GM23248 (cell line): Measurements from ENCODE around the gene ATP5F1B. TPM values are rescaled to one million over a fixed set of nuclear protein-coding genes. Genes with fewer than 3 reads are reported as not detected.

Experiments
- DNase-seq: peaks from one replicate; pipeline ENCODE4 v3.0.0-alpha.2; 2015
- H2AFZ ChIP-seq: fragments of 200-600 bp; sonication (generic); 2 replicates; pipeline ENCODE4 v1.6.1; 2016; ENCODE audit warnings: antibody characterized with exemption
- H3F3A ChIP-seq: fragments of 200-600 bp; sonication (generic); 2 replicates; pipeline ENCODE4 v1.6.1; 2016; ENCODE audit warnings: mild to moderate bottlenecking, antibody characterized with exemption, mixed run types; ENCODE audit not compliant: insufficient read depth
- H3K27ac ChIP-seq: fragments of 200-600 bp; sonication (generic); 2 replicates; pipeline ENCODE4 v1.5.1; 2016; ENCODE audit warnings: mild to moderate bottlenecking
- H3K27me3 ChIP-seq: fragments of 200-600 bp; sonication (generic); replicated peaks from 2 replicates; pipeline ENCODE4 v1.6.1; 2016; ENCODE audit warnings: mild to moderate bottlenecking; ENCODE audit not compliant: insufficient read depth
- H3K36me3 ChIP-seq: fragments of 200-600 bp; sonication (generic); 2 replicates; pipeline ENCODE4 v1.6.1; 2016; ENCODE audit warnings: low read depth, mild to moderate bottlenecking
- H3K4me1 ChIP-seq: fragments of 200-600 bp; sonication (generic); 2 replicates; pipeline ENCODE4 v1.6.1; 2016; ENCODE audit warnings: mild to moderate bottlenecking; ENCODE audit not compliant: insufficient read depth
- H3K4me2 ChIP-seq: fragments of 200-600 bp; sonication (generic); one replicate; pipeline ENCODE4 v1.6.1; 2016; ENCODE audit warnings: mild to moderate bottlenecking; ENCODE audit not compliant: unreplicated experiment
- H3K4me3 ChIP-seq: fragments of 200-600 bp; sonication (generic); 2 replicates; pipeline ENCODE4 v1.5.1; 2016; ENCODE audit warnings: mild to moderate bottlenecking
- H3K79me2 ChIP-seq: fragments of 200-600 bp; sonication (generic); 2 replicates; pipeline ENCODE4 v1.6.1; 2016; ENCODE audit warnings: mild to moderate bottlenecking; ENCODE audit not compliant: insufficient read depth
- H3K9ac ChIP-seq: fragments of 200-600 bp; sonication (generic); 2 replicates; pipeline ENCODE4 v1.6.1; 2016; ENCODE audit warnings: mild to moderate bottlenecking
- H3K9me2 ChIP-seq: fragments of 200-600 bp; sonication (generic); 2 replicates; pipeline ENCODE4 v1.6.1; 2016; ENCODE audit warnings: mixed run types, mild to moderate bottlenecking, moderate library complexity; ENCODE audit not compliant: insufficient read depth
- H3K9me3 ChIP-seq: fragments of 200-600 bp; sonication (generic); one replicate; pipeline ENCODE4 v1.6.1; 2017; ENCODE audit warnings: low read depth
- H4K20me1 ChIP-seq: fragments of 200-600 bp; sonication (generic); 2 replicates; pipeline ENCODE4 v1.6.0; 2016; ENCODE audit not compliant: insufficient read depth
- EZH2 ChIP-seq: fragments of 200-600 bp; sonication (generic); IDR thresholded peaks from 2 replicates; pipeline ENCODE4 v1.6.1; 2018; ENCODE audit warnings: antibody characterized with exemption, mild to moderate bottlenecking; ENCODE audit not compliant: insufficient read depth, poor library complexity, severe bottlenecking
- EZH2phosphoT487 ChIP-seq: fragments of 200-600 bp; sonication (generic); IDR thresholded peaks from 2 replicates; pipeline ENCODE4 v1.6.1; 2018; ENCODE audit warnings: antibody characterized with exemption, moderate library complexity, mild to moderate bottlenecking, low read depth; ENCODE audit not compliant: insufficient read depth
- WGBS, 2 experiments: methylation state at CpG; one replicate each; pipeline ENCODE4 v1.1.6; 2015 to 2017; ENCODE audit warnings: low lambda C conversion rate in 2 of 2, low coverage in 1 of 2; ENCODE audit errors: missing lambda C conversion rate in 2 of 2; 5-methylcytosine and 5-hydroxymethylcytosine counted together
- in situ Hi-C: fragments of 300-500 bp; cut with MboI; formaldehyde crosslinking; loops from 2 replicates; pipeline ENCODE4 v1.15.0; 2020
- polyA plus RNA-seq: library from polyadenylated mRNA; unstranded; fragments of >200 nt; fragmentation: Nextera tagmentation; extraction: Ambion mirVana; gene quantifications from 2 replicates; pipeline ENCODE4 v1.2.1, GENCODE V29; 2016
- total RNA-seq: library from RNA; depleted of rRNA; stranded (reverse); fragments of >200 nt; shearing (Covaris generic); gene quantifications from 2 replicates; pipeline ENCODE4 v1.2.3, GENCODE V29; 2014

Gene ATP5F1B
- total and polyA plus RNA-seq, 2 experiments from 2014 or later = 505 to 826 TPM

DNA sequence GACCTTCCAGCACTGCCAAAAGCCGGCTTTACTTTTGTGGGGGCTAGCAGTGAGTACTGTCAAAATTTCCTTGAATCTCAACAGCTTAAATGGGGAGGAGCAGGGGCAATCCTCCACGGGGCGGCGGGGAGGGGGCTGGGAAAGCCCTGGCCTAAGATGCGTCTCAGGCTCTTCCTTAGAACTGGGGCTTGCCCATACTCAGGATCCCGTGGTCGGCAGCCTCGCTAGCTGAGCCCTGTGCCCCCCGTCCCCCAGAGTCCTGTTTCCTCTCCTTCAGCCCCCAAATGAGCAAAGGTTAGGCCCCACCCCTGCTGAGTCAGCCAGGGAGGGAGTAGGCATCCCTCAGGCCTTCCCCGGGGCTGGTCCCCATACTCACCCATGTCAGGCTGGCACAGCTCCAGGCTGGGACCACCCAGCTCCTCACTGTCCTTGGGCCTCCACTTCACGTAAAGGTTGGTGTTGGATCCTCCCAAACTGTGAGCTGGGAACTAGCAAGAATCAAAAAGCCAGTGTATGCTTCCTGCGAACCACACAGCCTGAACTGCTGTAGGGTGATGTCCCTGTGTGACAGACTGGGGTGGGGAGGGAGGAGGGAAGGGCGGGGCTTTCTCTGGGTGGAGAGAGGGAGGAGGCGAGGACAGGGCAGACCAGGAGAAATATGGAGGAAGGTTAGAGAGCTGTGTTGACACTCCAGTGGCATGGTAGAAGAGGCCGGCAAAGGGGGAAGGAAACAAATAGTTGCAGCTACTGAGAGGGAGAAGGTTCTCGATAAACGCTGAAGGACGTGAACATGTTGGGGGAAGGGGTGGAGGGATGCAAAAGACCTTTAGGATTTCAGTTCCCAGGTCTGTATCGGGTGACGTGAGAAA lies 9.7 kb downstream of the ATP5F1B start:
- no peaks in the 10 kb centered on the region for H3K9me3 ChIP-seq
- peak overlapping the region; percentile 83 for H3K9ac ChIP-seq
- H3K27ac ChIP-seq = peak overlapping the region; percentile 87
- DNase-seq = peak; percentile 93
- peak overlapping the region; percentile 81 for H3K4me3 ChIP-seq
- peaks cover 71% of the 10 kb centered on the region for H3K79me2 ChIP-seq
- TF ChIP-seq EZH2 = no peak
- TF ChIP-seq EZH2phosphoT487 = no peak
- peaks cover 38% of the 10 kb centered on the region for H3F3A ChIP-seq
- H3K27me3 ChIP-seq = no peaks in the 10 kb centered on the region
- H3K36me3 ChIP-seq = peaks cover 33% of the 10 kb centered on the region
- no peaks in the 10 kb centered on the region for H3K9me2 ChIP-seq
- H2AFZ ChIP-seq = peak overlapping the region; percentile 76
- H3K4me2 ChIP-seq = peak overlapping the region; percentile 83
- H4K20me1 ChIP-seq = no peaks in the 10 kb centered on the region; the same call in 1 of the 2 replicates
- in situ Hi-C loops = no loop called here
- 1% methylated on average over 14 to 20 of the region's 20 CpGs for WGBS, 2 experiments
- peaks cover 34% of the 10 kb centered on the region for H3K4me1 ChIP-seq

DNA sequence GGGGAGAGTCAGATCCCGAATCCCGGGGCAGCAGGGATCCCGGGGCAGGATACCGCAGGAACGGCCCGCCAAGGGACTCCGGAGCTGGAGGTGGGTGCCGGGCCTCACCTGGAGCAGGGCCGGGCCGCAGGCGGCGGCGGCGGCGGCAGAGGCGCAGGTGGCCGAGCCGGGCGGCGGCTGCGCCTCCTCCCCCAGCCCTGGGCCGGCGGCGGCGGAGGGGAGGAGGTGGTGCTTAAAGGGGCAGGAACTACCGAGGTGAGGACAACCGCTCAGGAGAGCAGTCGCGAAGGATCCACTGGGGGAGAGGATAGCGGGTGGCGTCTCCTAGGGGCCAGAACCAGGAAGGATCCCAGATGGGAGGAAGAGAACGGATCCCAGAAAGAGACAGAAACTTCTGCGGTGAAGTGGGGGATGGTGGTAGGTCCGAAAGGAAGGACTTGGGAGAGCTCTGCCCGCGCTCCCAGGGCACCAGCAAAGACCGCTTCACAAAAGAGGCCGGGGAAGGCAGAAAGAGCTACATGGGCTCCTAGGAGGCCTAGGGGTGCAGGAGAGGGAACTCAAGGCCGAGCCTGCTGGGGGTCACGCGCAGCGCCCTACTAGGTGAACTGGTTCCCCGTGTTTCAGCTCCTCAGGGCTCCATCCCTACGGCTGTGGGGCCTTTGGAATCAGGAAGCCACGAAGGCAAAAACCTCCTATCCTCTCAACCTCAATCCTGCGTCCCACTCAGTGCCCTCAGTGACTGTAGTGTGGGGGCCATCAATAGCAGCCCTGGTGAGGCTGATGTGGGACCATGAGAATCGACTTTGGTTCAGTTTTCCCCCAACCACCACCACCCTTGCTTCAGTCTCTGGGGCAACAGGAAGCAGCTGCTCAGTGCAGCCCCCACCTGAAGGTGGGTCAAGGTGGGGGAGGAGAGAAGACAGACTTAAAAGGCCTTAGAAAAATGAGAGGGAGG lies 10.7 kb downstream of the ATP5F1B start:
- TF ChIP-seq EZH2 = no peak
- TF ChIP-seq EZH2phosphoT487 = no peak
- Histone ChIP-seq H3K36me3 (peaks cover 27% of the 10 kb centered on the region), H3K79me2 (peaks cover 71% of the 10 kb centered on the region), H3K27ac (peak overlapping the region; percentile 87), H2AFZ (peak overlapping the region; percentile 76), H3K9ac (peak overlapping the region; percentile 83), H3F3A (peaks cover 42% of the 10 kb centered on the region), H3K27me3 (no peaks in the 10 kb centered on the region), H3K4me2 (peak overlapping the region; percentile 83), H3K4me3 (peak overlapping the region; percentile 81), H3K4me1 (peaks cover 43% of the 10 kb centered on the region), H4K20me1 (no peaks in the 10 kb centered on the region; the same call in 1 of the 2 replicates), H3K9me3 (no peaks in the 10 kb centered on the region), H3K9me2 (no peaks in the 10 kb centered on the region)
- peak; percentile 88 for DNase-seq
- in situ Hi-C loops = no loop called here
- 1 to 2% methylated on average over 40 to 47 of the region's 47 CpGs for WGBS, 2 experiments

DNA sequence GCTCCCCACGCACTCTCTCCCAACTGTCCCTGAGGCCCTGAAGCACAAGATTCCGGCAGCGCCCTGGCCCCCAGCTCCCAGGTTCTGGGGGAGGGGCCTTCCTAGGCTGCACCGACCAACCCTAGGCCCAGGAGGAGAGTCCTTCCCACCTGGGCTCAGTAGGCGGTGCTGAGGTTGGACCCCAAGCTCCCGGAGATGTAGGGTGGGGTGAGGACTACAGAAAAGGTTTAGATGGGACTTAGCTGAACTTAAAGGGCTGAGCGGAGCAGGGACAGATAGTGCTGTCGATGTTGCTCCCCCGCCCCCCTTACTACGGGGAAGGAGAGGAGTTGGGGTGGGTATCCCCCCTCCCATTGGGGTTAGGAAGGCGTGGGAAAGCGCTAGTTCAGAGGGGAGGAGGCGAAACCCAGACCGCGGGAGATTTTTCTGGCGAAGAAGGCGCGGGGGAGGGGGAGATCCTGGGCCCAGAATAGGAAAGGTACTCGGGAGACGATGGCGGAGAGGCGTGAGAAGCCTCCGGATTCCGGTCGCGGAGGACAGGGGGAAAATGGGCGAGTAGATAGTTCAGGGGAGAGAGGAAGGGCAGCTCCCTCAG lies 11.4 kb downstream of the ATP5F1B start:
- peak overlapping the region; percentile 81 for H3K4me3 ChIP-seq
- H3K79me2 ChIP-seq = peaks cover 71% of the 10 kb centered on the region
- H3K9ac ChIP-seq = peak overlapping the region; percentile 83
- in situ Hi-C loops = no loop called here
- DNase-seq = peak; percentile 35
- no peaks in the 10 kb centered on the region for H3K27me3 ChIP-seq
- peaks cover 35% of the 10 kb centered on the region for H3F3A ChIP-seq
- peak overlapping the region; percentile 76 for H2AFZ ChIP-seq
- H3K27ac ChIP-seq = peak overlapping the region; percentile 87
- no peaks in the 10 kb centered on the region; the same call in 1 of the 2 replicates for H4K20me1 ChIP-seq
- peaks cover 21% of the 10 kb centered on the region for H3K36me3 ChIP-seq
- 8 to 9% methylated on average over 20 to 27 of the region's 27 CpGs for WGBS, 2 experiments
- TF ChIP-seq EZH2 (no peak), EZH2phosphoT487 (no peak)
- peak overlapping the region; percentile 83 for H3K4me2 ChIP-seq
- H3K4me1 ChIP-seq = peaks cover 43% of the 10 kb centered on the region
- no peaks in the 10 kb centered on the region for H3K9me2 ChIP-seq
- H3K9me3 ChIP-seq = no peaks in the 10 kb centered on the region
